Measurements from ENCODE around the gene CDC42BPB. TPM values are rescaled to one million over a fixed set of nuclear protein-coding genes. Genes with fewer than 3 reads are reported as not detected.

CDC42BPB gene
- total RNA-seq, 1 experiment from 2014 or later = 82.7 TPM

GRCh38 chr14:102951799-102952198 lies 105.5 kb downstream of the CDC42BPB start:
- Mint-ChIP-seq H3K9me3 (ENCODE audit: unreplicated experiment) (no peaks in the 10 kb centered on the region), H3K4me3 (ENCODE audit: unreplicated experiment) (no peak overlapping the region), H3K27me3 (ENCODE audit: insufficient read depth, unreplicated experiment) (no peaks in the 10 kb centered on the region), H3K27ac (ENCODE audit: low read depth, unreplicated experiment) (no peak overlapping the region), H3K4me1 (ENCODE audit: insufficient read depth, unreplicated experiment) (no peaks in the 10 kb centered on the region), H3K36me3 (ENCODE audit: insufficient read depth, unreplicated experiment) (peaks cover 83% of the 10 kb centered on the region)
- DNase-seq (ENCODE audit: unreplicated experiment) = no peak
- intact Hi-C loops (cut with micrococcal nuclease) = no loop called here
- BruUV-seq (replicated peaks) = no TSS peak
- CTCF ChIA-PET = no interaction called here
- POLR2A ChIA-PET = no interaction called here
- TF ChIP-seq, protein P1, sequence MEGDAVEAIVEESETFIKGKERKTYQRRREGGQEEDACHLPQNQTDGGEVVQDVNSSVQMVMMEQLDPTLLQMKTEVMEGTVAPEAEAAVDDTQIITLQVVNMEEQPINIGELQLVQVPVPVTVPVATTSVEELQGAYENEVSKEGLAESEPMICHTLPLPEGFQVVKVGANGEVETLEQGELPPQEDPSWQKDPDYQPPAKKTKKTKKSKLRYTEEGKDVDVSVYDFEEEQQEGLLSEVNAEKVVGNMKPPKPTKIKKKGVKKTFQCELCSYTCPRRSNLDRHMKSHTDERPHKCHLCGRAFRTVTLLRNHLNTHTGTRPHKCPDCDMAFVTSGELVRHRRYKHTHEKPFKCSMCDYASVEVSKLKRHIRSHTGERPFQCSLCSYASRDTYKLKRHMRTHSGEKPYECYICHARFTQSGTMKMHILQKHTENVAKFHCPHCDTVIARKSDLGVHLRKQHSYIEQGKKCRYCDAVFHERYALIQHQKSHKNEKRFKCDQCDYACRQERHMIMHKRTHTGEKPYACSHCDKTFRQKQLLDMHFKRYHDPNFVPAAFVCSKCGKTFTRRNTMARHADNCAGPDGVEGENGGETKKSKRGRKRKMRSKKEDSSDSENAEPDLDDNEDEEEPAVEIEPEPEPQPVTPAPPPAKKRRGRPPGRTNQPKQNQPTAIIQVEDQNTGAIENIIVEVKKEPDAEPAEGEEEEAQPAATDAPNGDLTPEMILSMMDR (IDR thresholded peaks at IDR 0.05; ENCODE audit: unreplicated experiment) = no peak

DNA sequence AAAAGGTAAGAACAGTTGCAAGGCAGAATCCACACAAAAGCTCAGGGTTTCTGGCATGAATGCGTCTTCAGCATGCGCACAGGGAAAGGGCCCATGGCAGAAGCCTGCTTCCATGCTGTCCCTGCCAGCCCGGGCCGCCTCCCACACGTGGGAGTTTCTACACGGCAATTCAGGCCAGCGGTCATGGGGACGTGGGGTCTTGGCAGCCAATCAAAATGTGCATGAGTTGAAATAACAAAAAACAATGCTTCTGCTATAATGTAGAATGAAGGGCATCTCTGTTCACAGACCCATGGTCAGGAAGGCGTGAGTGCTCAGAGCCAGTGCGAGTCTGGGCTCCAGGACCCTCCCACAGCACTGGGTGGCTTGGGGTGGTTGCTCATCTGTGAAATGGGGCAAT lies 106.3 kb downstream of the CDC42BPB start:
- no peak overlapping the region for H3K27ac Mint-ChIP-seq (ENCODE audit: low read depth, unreplicated experiment)
- DNase-seq (ENCODE audit: unreplicated experiment) = no peak
- H3K9me3 Mint-ChIP-seq (ENCODE audit: unreplicated experiment) = no peaks in the 10 kb centered on the region
- ChIA-PET POLR2A (no interaction called here), CTCF (no interaction called here)
- no peaks in the 10 kb centered on the region for H3K4me1 Mint-ChIP-seq (ENCODE audit: insufficient read depth, unreplicated experiment)
- intact Hi-C loops (cut with micrococcal nuclease) = no loop called here
- H3K36me3 Mint-ChIP-seq (ENCODE audit: insufficient read depth, unreplicated experiment) = peaks cover 83% of the 10 kb centered on the region
- BruUV-seq (replicated peaks) = no TSS peak
- no peaks in the 10 kb centered on the region for H3K27me3 Mint-ChIP-seq (ENCODE audit: insufficient read depth, unreplicated experiment)
- no peak overlapping the region for H3K4me3 Mint-ChIP-seq (ENCODE audit: unreplicated experiment)
- TF ChIP-seq, protein P1 (IDR thresholded peaks at IDR 0.05; ENCODE audit: unreplicated experiment) = no peak

GRCh38 chr14:102949801-102950451 lies 107.4 kb downstream of the CDC42BPB start:
- Mint-ChIP-seq H3K4me1 (ENCODE audit: insufficient read depth, unreplicated experiment) (no peaks in the 10 kb centered on the region), H3K27me3 (ENCODE audit: insufficient read depth, unreplicated experiment) (no peaks in the 10 kb centered on the region), H3K27ac (ENCODE audit: low read depth, unreplicated experiment) (no peak overlapping the region), H3K4me3 (ENCODE audit: unreplicated experiment) (no peak overlapping the region), H3K9me3 (ENCODE audit: unreplicated experiment) (no peaks in the 10 kb centered on the region), H3K36me3 (ENCODE audit: insufficient read depth, unreplicated experiment) (peaks cover 85% of the 10 kb centered on the region)
- intact Hi-C loops (cut with micrococcal nuclease) = no loop called here
- ChIA-PET CTCF (interaction anchor here (0.6 kb wide), 1 partner anchor 256 kb away, joined by 4 read pairs; no protein-coding TSS in a partner anchor), POLR2A (interaction anchor here (0.8 kb wide), 1 partner anchor 8 kb away, joined by 3 read pairs; no protein-coding TSS in a partner anchor)
- BruUV-seq (replicated peaks) = no TSS peak
- TF ChIP-seq, protein P1 (IDR thresholded peaks at IDR 0.05; ENCODE audit: unreplicated experiment) = no peak
- no peak for DNase-seq (ENCODE audit: unreplicated experiment)

DNA sequence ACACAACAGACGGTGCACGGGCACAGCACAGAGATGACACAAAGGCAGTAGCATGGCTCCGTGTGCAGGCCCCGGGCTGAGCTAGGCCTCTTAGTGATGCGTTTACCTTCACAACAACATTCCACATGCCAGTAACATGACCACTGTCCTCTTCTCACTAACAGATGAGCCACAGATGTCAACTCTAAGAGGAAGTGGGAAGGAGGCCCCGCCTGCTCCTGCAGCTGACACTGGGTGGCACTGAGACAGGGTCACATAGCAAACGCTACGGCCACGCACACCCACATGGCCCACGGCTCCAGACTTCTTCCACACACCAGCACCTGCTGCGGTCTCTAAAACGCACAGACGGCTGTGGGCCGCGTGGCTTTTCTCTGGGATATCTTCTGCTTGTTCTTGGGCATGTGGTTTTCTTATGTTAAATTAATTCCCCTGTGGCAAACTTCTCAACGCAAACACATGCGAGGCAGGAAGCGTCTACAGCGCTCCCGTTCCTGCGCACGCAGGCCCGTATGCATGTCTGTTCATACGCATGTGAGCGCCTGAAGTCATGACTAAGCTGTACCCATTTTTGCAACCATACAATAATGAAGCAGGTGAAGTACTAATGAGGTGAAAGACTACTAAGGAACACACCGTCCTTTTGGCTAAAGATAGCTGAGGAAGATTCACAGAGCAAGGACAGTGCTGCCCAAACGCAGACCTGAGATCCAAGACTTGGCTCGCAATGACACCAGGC lies 108.1 kb downstream of the CDC42BPB start:
- intact Hi-C loops (cut with micrococcal nuclease) = no loop called here
- ChIA-PET CTCF (no interaction called here), POLR2A (interaction anchor here (0.6 to 0.8 kb wide), 2 partner anchors 8 to 11 kb away, joined by 3 to 4 read pairs; no protein-coding TSS in a partner anchor)
- no peak for DNase-seq (ENCODE audit: unreplicated experiment)
- H3K27ac Mint-ChIP-seq (ENCODE audit: low read depth, unreplicated experiment) = no peak overlapping the region
- no peak overlapping the region for H3K4me3 Mint-ChIP-seq (ENCODE audit: unreplicated experiment)
- no peaks in the 10 kb centered on the region for H3K27me3 Mint-ChIP-seq (ENCODE audit: insufficient read depth, unreplicated experiment)
- no TSS peak for BruUV-seq (replicated peaks)
- H3K36me3 Mint-ChIP-seq (ENCODE audit: insufficient read depth, unreplicated experiment) = peaks cover 88% of the 10 kb centered on the region
- no peaks in the 10 kb centered on the region for H3K4me1 Mint-ChIP-seq (ENCODE audit: insufficient read depth, unreplicated experiment)
- no peaks in the 10 kb centered on the region for H3K9me3 Mint-ChIP-seq (ENCODE audit: unreplicated experiment)
- TF ChIP-seq, protein P1 (IDR thresholded peaks at IDR 0.05; ENCODE audit: unreplicated experiment) = no peak

Data from MCF 10A (cell line).